GM23248 (cell line): Measurements from ENCODE around the gene HUS1B. TPM values are rescaled to one million over a fixed set of nuclear protein-coding genes. Genes with fewer than 3 reads are reported as not detected.

ENCODE experiments used
- DNase-seq: peaks from one replicate; pipeline ENCODE4 v3.0.0-alpha.2; 2015
- H2AFZ ChIP-seq: fragments of 200-600 bp; sonication (generic); 2 replicates; pipeline ENCODE4 v1.6.1; 2016; ENCODE audit warnings: antibody characterized with exemption
- H3F3A ChIP-seq: fragments of 200-600 bp; sonication (generic); 2 replicates; pipeline ENCODE4 v1.6.1; 2016; ENCODE audit warnings: mild to moderate bottlenecking, antibody characterized with exemption, mixed run types; ENCODE audit not compliant: insufficient read depth
- H3K27ac ChIP-seq: fragments of 200-600 bp; sonication (generic); 2 replicates; pipeline ENCODE4 v1.5.1; 2016; ENCODE audit warnings: mild to moderate bottlenecking
- H3K27me3 ChIP-seq: fragments of 200-600 bp; sonication (generic); replicated peaks from 2 replicates; pipeline ENCODE4 v1.6.1; 2016; ENCODE audit warnings: mild to moderate bottlenecking; ENCODE audit not compliant: insufficient read depth
- H3K36me3 ChIP-seq: fragments of 200-600 bp; sonication (generic); 2 replicates; pipeline ENCODE4 v1.6.1; 2016; ENCODE audit warnings: low read depth, mild to moderate bottlenecking
- H3K4me1 ChIP-seq: fragments of 200-600 bp; sonication (generic); 2 replicates; pipeline ENCODE4 v1.6.1; 2016; ENCODE audit warnings: mild to moderate bottlenecking; ENCODE audit not compliant: insufficient read depth
- H3K4me2 ChIP-seq: fragments of 200-600 bp; sonication (generic); one replicate; pipeline ENCODE4 v1.6.1; 2016; ENCODE audit warnings: mild to moderate bottlenecking; ENCODE audit not compliant: unreplicated experiment
- H3K4me3 ChIP-seq: fragments of 200-600 bp; sonication (generic); 2 replicates; pipeline ENCODE4 v1.5.1; 2016; ENCODE audit warnings: mild to moderate bottlenecking
- H3K79me2 ChIP-seq: fragments of 200-600 bp; sonication (generic); 2 replicates; pipeline ENCODE4 v1.6.1; 2016; ENCODE audit warnings: mild to moderate bottlenecking; ENCODE audit not compliant: insufficient read depth
- H3K9ac ChIP-seq: fragments of 200-600 bp; sonication (generic); 2 replicates; pipeline ENCODE4 v1.6.1; 2016; ENCODE audit warnings: mild to moderate bottlenecking
- H3K9me2 ChIP-seq: fragments of 200-600 bp; sonication (generic); 2 replicates; pipeline ENCODE4 v1.6.1; 2016; ENCODE audit warnings: mixed run types, mild to moderate bottlenecking, moderate library complexity; ENCODE audit not compliant: insufficient read depth
- H3K9me3 ChIP-seq: fragments of 200-600 bp; sonication (generic); one replicate; pipeline ENCODE4 v1.6.1; 2017; ENCODE audit warnings: low read depth
- H4K20me1 ChIP-seq: fragments of 200-600 bp; sonication (generic); 2 replicates; pipeline ENCODE4 v1.6.0; 2016; ENCODE audit not compliant: insufficient read depth
- EZH2 ChIP-seq: fragments of 200-600 bp; sonication (generic); IDR thresholded peaks from 2 replicates; pipeline ENCODE4 v1.6.1; 2018; ENCODE audit warnings: antibody characterized with exemption, mild to moderate bottlenecking; ENCODE audit not compliant: insufficient read depth, poor library complexity, severe bottlenecking
- EZH2phosphoT487 ChIP-seq: fragments of 200-600 bp; sonication (generic); IDR thresholded peaks from 2 replicates; pipeline ENCODE4 v1.6.1; 2018; ENCODE audit warnings: antibody characterized with exemption, moderate library complexity, mild to moderate bottlenecking, low read depth; ENCODE audit not compliant: insufficient read depth
- WGBS, 2 experiments: methylation state at CpG; one replicate each; pipeline ENCODE4 v1.1.6; 2015 to 2017; ENCODE audit warnings: low lambda C conversion rate in 2 of 2, low coverage in 1 of 2; ENCODE audit errors: missing lambda C conversion rate in 2 of 2; 5-methylcytosine and 5-hydroxymethylcytosine counted together
- in situ Hi-C: fragments of 300-500 bp; cut with MboI; formaldehyde crosslinking; loops from 2 replicates; pipeline ENCODE4 v1.15.0; 2020
- polyA plus RNA-seq: library from polyadenylated mRNA; unstranded; fragments of >200 nt; fragmentation: Nextera tagmentation; extraction: Ambion mirVana; gene quantifications from 2 replicates; pipeline ENCODE4 v1.2.1, GENCODE V29; 2016
- total RNA-seq: library from RNA; depleted of rRNA; stranded (reverse); fragments of >200 nt; shearing (Covaris generic); gene quantifications from 2 replicates; pipeline ENCODE4 v1.2.3, GENCODE V29; 2014; rRNA removed

HUS1B gene
- total and polyA plus RNA-seq, 2 experiments from 2014 or later: 0.32 TPM; not detected in 1

- no peak for DNase-seq
- Histone ChIP-seq H3K4me2 (no peak overlapping the region), H2AFZ (no peak overlapping the region), H3K9me2 (no peaks in the 10 kb centered on the region), H4K20me1 (no peaks in the 10 kb centered on the region), H3K79me2 (no peaks in the 10 kb centered on the region), H3K4me3 (no peak overlapping the region), H3K27me3 (no peaks in the 10 kb centered on the region), H3K4me1 (no peaks in the 10 kb centered on the region), H3F3A (no peaks in the 10 kb centered on the region), H3K9me3 (no peaks in the 10 kb centered on the region), H3K36me3 (no peaks in the 10 kb centered on the region; the same call in 1 of the 2 replicates), H3K27ac (no peak overlapping the region), H3K9ac (no peak overlapping the region)
- WGBS, 2 experiments: 86 to 87% methylated on average over 4 of the region's 4 CpGs
- in situ Hi-C loops: no loop called here
- no peak for TF ChIP-seq EZH2
Observed at GRCh38 chr6:611928-612327, 45.0 kb downstream of the HUS1B start.

DNA sequence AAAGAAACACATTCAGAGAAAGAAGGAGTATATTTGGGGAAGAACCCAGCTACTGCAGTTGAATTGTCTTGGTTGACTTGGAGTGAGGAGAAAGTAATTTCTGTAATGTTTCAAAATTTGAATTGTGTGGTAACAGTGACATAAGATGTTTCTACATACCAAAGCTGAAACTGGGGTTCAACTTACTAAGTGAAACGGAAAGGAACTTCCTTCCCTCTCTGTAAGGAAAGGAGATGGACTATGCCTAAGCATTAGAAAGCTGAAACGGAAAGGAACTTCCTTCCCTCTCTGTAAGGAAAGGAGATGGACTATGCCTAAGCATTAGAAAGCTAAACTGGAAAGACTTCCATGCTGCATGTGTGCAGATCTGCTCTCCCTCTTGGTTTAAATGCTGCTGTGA lies 46.0 kb downstream of the HUS1B start:
- no peak overlapping the region for H3K4me2 ChIP-seq

DNA sequence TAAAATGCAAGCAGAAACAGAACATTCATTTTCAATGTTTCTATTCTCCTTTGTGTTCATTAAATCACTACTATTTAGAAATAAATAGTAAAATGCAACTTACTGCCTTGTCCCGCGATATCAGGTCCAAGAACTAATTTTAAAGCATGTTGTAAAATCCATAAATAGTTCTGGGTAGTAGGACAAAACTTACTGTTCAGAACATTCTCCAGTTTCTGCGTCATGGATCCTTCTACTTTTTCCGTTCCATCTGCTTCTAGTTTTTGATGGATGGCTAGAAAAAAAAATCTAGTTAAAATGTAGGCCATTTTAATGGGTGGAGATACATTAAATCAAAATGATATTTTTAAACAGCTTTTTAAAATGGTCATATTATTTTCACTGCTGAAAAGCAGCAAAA lies 47.0 kb downstream of the HUS1B start:
- H4K20me1 ChIP-seq: no peaks in the 10 kb centered on the region
- H3F3A ChIP-seq: no peaks in the 10 kb centered on the region
- H2AFZ ChIP-seq: no peak overlapping the region
- in situ Hi-C loops: no loop called here
- H3K79me2 ChIP-seq: no peaks in the 10 kb centered on the region
- no peak for DNase-seq
- no peaks in the 10 kb centered on the region for H3K4me1 ChIP-seq
- no peaks in the 10 kb centered on the region for H3K9me3 ChIP-seq
- no peak for TF ChIP-seq EZH2
- TF ChIP-seq EZH2phosphoT487: no peak
- no peak overlapping the region for H3K4me3 ChIP-seq
- no peaks in the 10 kb centered on the region; the same call in 1 of the 2 replicates for H3K36me3 ChIP-seq
- no peaks in the 10 kb centered on the region for H3K27me3 ChIP-seq
- H3K27ac ChIP-seq: no peak overlapping the region
- no peak overlapping the region for H3K9ac ChIP-seq
- WGBS, 2 experiments: 95 to 96% methylated on average over 4 of the region's 4 CpGs
- H3K9me2 ChIP-seq: no peaks in the 10 kb centered on the region
- H3K4me2 ChIP-seq: no peak overlapping the region

More for the DNA sequence above, 46.0 kb downstream of the HUS1B start:
- Histone ChIP-seq H3K27ac (no peak overlapping the region), H3F3A (no peaks in the 10 kb centered on the region), H4K20me1 (no peaks in the 10 kb centered on the region), H3K36me3 (no peaks in the 10 kb centered on the region; the same call in 1 of the 2 replicates), H3K4me3 (no peak overlapping the region), H3K9me2 (no peaks in the 10 kb centered on the region), H2AFZ (no peak overlapping the region), H3K4me1 (no peaks in the 10 kb centered on the region), H3K27me3 (no peaks in the 10 kb centered on the region), H3K9me3 (no peaks in the 10 kb centered on the region), H3K9ac (no peak overlapping the region), H3K79me2 (no peaks in the 10 kb centered on the region)
- no peak for TF ChIP-seq EZH2
- no peak for TF ChIP-seq EZH2phosphoT487
- in situ Hi-C loops: no loop called here
- no peak for DNase-seq
- WGBS, 2 experiments: 79 to 88% methylated on average over 2 of the region's 2 CpGs

DNA sequence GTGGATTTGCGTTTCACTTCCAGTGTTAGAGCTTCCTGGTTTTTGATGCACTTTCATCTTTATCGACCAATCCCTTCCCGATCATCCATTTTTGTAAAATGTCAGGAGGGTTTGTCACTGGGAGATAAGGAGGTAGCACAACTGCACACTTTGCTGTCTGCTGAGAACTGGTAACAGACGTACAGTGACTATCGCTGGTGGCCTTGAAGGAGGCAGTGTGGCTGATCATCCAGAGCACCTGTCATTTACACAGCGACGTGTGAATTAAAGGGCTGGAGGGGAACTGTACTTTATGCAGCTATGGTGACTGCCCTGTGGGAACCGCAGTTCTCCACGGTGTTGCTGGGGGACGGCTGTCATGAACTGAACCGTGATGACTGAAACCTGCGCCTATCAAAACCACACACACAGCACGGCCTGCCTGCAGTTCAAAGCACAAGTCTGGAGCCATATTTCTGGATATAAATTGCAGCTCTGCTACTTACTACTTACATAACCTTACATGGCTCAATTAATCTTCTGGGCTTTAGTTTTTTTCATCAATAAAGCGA lies 50.0 kb downstream of the HUS1B start:
- Histone ChIP-seq H3K9me3 (no peaks in the 10 kb centered on the region), H3K4me1 (no peaks in the 10 kb centered on the region), H3K27ac (no peak overlapping the region), H3K4me2 (no peak overlapping the region), H3K9me2 (no peaks in the 10 kb centered on the region), H3K9ac (no peak overlapping the region), H3K36me3 (no peaks in the 10 kb centered on the region; the same call in 1 of the 2 replicates), H3F3A (no peaks in the 10 kb centered on the region), H4K20me1 (no peaks in the 10 kb centered on the region), H3K79me2 (no peaks in the 10 kb centered on the region), H2AFZ (no peak overlapping the region), H3K27me3 (no peaks in the 10 kb centered on the region), H3K4me3 (no peak overlapping the region)
- in situ Hi-C loops: no loop called here
- no peak for DNase-seq
- no peak for TF ChIP-seq EZH2phosphoT487
- TF ChIP-seq EZH2: no peak
- WGBS, 2 experiments: 98% methylated on average over 14 of the region's 14 CpGs

Other genes starting within 250 kb of the HUS1B start
- gene EXOC2, start 36.0 kb upstream of the HUS1B start, total RNA-seq: 23.0 and 32.9 TPM in 2 replicates
- 17.5 and 18.5 TPM in 2 replicates for gene EXOC2, start 36.0 kb upstream of the HUS1B start, polyA plus RNA-seq